Natural killer cell (primary cell): Measurements from ENCODE around the gene FXYD5. TPM values are rescaled to one million over a fixed set of nuclear protein-coding genes. Genes with fewer than 3 reads are reported as not detected.

ENCODE experiments used
- ATAC-seq, 3 donors: fragments of 150-1000 bp in 2 of 3; fragments of 200-7000 bp in 1 of 3; cut with Tn5 transposase; 1 replicate in 1 of 3; 2 replicates in 2 of 3; pipeline ENCODE4 v1.10.0; 2021; ENCODE audit warnings: mild to moderate bottlenecking in 2 of 3, moderate library complexity in 2 of 3
- DNase-seq, 2 donors: peaks; one replicate each; pipeline versions ENCODE4 v3.0.0 to v3.0.0-alpha.2; 2013 to 2021; ENCODE audit warnings: mixed read lengths in 1 of 2
- H3K27ac ChIP-seq: one replicate; pipeline ENCODE4 v1.5.1; 2013; ENCODE audit warnings: mild to moderate bottlenecking, low read length
- H3K27me3 ChIP-seq: one replicate; pipeline ENCODE4 v1.6.1; 2013; ENCODE audit warnings: low read length; ENCODE audit not compliant: control insufficient read depth, insufficient read depth
- H3K36me3 ChIP-seq: one replicate; pipeline ENCODE4 v1.6.1; 2013; ENCODE audit warnings: low read length; ENCODE audit not compliant: control insufficient read depth, insufficient read depth
- H3K4me1 ChIP-seq: one replicate; pipeline ENCODE4 v1.6.1; 2013; ENCODE audit warnings: low read length; ENCODE audit not compliant: control insufficient read depth, insufficient read depth
- H3K4me3 ChIP-seq: one replicate; pipeline ENCODE4 v1.5.1; 2013; ENCODE audit warnings: low read length
- H3K9me3 ChIP-seq: one replicate; pipeline ENCODE4 v1.6.1; 2013; ENCODE audit warnings: low read length; ENCODE audit not compliant: control insufficient read depth, insufficient read depth
- H3K27ac Mint-ChIP-seq, 2 donors: one replicate each; pipeline ENCODE4 v1.8.0; 2022; ENCODE audit warnings: mild to moderate bottlenecking in 2 of 2, mixed read lengths in 2 of 2, moderate library complexity in 1 of 2
- H3K27me3 Mint-ChIP-seq, 2 donors: one replicate each; pipeline ENCODE4 v1.8.0; 2022; ENCODE audit warnings: low read depth in 2 of 2, mixed read lengths in 2 of 2
- H3K36me3 Mint-ChIP-seq: one replicate; pipeline ENCODE4 v1.8.0; 2022; ENCODE audit warnings: mixed read lengths
- H3K4me1 Mint-ChIP-seq, 2 donors: one replicate each; pipeline ENCODE4 v1.8.0; 2022; ENCODE audit warnings: mixed read lengths in 2 of 2
- H3K4me3 Mint-ChIP-seq: one replicate; pipeline ENCODE4 v1.8.0; 2022; ENCODE audit warnings: mild to moderate bottlenecking, moderate library complexity, mixed read lengths
- H3K9me3 Mint-ChIP-seq, 2 donors: one replicate each; pipeline ENCODE4 v1.8.0; 2022; ENCODE audit warnings: mixed read lengths in 2 of 2
- WGBS: methylation state at CpG from one replicate; pipeline ENCODE4 v1.1.7; 2013; ENCODE audit warnings: missing lambda C conversion rate; ENCODE audit not compliant: insufficient coverage; 5-methylcytosine and 5-hydroxymethylcytosine counted together
- intact Hi-C: fragments of 100-400 bp; cut with micrococcal nuclease; formaldehyde crosslinking; loops from one replicate; pipeline ENCODE4 v1.14.2; 2022
- total RNA-seq, 4 donors: library from RNA; stranded (reverse); fragments of 120-200 nt in 1 of 4; gene quantifications; one replicate each; pipeline versions ENCODE4 v1.2.3 to v1.2.4, GENCODE V29; 2013 to 2022
- TF ChIP-seq, protein P1 (sequence below): fragments of 200-600 bp; IDR thresholded peaks from one replicate; pipeline ENCODE4 v1.8.0; 2022; ENCODE audit warnings: antibody characterized with exemption

The FXYD5 gene
- total RNA-seq, 3 donors from 2014 or later (not counting 1 experiment from before 2014, with no cell fraction given): 226 to 270 (median 231) TPM

DNA sequence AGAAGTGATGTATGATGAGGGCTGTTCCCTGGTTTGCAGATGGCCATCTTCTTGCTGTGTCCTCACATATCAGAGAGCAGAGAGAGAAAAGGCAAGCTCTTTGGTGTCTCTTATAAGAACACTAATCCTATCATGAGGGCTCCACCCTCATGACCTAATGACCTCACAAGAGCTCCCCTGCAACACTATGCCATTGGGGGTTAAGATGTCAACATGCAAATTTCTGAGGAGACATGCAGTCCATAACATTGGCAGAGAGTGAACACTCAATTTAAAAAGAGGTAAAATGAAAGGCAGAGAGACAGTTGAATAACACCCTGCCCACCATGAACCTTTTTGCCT lies 63.1 kb downstream of the FXYD5 start:
- Histone ChIP-seq H3K4me1 (peaks cover 42% of the 10 kb centered on the region), H3K4me3 (no peak overlapping the region), H3K36me3 (no peaks in the 10 kb centered on the region), H3K27me3 (no peaks in the 10 kb centered on the region), H3K9me3 (no peaks in the 10 kb centered on the region), H3K27ac (no peak overlapping the region)
- no peak for ATAC-seq
- H3K27ac Mint-ChIP-seq: peak overlapping the region in 1 of 2 donors; percentile 95
- H3K36me3 Mint-ChIP-seq: no peaks in the 10 kb centered on the region
- H3K4me3 Mint-ChIP-seq: no peak overlapping the region
- H3K4me1 Mint-ChIP-seq: peaks cover 37 to 38% of the 10 kb centered on the region in 2 donors
- intact Hi-C loops: loop anchor here (5.0 kb wide), 1 partner anchor 150 kb away; no protein-coding TSS in a partner anchor
- TF ChIP-seq, protein P1, sequence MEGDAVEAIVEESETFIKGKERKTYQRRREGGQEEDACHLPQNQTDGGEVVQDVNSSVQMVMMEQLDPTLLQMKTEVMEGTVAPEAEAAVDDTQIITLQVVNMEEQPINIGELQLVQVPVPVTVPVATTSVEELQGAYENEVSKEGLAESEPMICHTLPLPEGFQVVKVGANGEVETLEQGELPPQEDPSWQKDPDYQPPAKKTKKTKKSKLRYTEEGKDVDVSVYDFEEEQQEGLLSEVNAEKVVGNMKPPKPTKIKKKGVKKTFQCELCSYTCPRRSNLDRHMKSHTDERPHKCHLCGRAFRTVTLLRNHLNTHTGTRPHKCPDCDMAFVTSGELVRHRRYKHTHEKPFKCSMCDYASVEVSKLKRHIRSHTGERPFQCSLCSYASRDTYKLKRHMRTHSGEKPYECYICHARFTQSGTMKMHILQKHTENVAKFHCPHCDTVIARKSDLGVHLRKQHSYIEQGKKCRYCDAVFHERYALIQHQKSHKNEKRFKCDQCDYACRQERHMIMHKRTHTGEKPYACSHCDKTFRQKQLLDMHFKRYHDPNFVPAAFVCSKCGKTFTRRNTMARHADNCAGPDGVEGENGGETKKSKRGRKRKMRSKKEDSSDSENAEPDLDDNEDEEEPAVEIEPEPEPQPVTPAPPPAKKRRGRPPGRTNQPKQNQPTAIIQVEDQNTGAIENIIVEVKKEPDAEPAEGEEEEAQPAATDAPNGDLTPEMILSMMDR: no peak
- DNase-seq: no peak
- no peaks in the 10 kb centered on the region for H3K27me3 Mint-ChIP-seq
- H3K9me3 Mint-ChIP-seq: no peaks in the 10 kb centered on the region

DNA sequence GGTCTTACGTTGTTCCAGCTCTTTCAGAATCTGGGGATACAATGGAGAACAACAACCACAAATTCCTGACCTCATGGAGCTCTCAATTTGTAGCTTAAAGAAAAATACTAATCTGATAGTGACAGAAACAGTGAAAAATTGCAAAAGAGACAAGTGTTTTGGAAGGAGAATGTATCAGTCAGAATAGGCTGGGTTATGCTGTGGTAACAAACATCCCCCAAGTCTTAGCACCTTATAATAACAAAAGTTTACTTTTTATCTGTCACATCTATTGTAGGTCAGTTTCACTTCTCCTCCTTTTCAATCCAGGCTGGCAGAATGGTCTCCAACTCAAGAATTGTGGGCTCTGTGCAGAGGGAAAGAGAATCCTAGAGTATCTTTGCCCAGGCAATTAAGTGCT lies 64.5 kb downstream of the FXYD5 start:
- Mint-ChIP-seq H3K36me3 (no peaks in the 10 kb centered on the region), H3K4me1 (peaks cover 25% of the 10 kb centered on the region in 2 donors), H3K27ac (no peak overlapping the region), H3K9me3 (no peaks in the 10 kb centered on the region), H3K27me3 (no peaks in the 10 kb centered on the region), H3K4me3 (no peak overlapping the region)
- H3K27me3 ChIP-seq: no peaks in the 10 kb centered on the region
- H3K9me3 ChIP-seq: no peaks in the 10 kb centered on the region
- H3K36me3 ChIP-seq: no peaks in the 10 kb centered on the region
- H3K4me1 ChIP-seq: peaks cover 28% of the 10 kb centered on the region
- H3K4me3 ChIP-seq: no peak overlapping the region
- ATAC-seq: no peak
- 100% methylated on average over 1 of the region's 1 CpG for WGBS
- TF ChIP-seq, protein P1: no peak
- no peak overlapping the region for H3K27ac ChIP-seq
- DNase-seq: no peak
- intact Hi-C loops: loop anchor here (5.0 kb wide), 1 partner anchor 152 kb away; no protein-coding TSS in a partner anchor

Other genes starting within 250 kb of the FXYD5 start
- gene ZNF30, start 227.8 kb upstream of the FXYD5 start, total RNA-seq: 1 to 10 TPM; 2.7 to 4.3 (median 3.8) TPM
- gene ZNF792, start 190.5 kb upstream of the FXYD5 start, total RNA-seq: 10 to 100 TPM; 11.9 to 19.6 (median 16.2) TPM
- gene GRAMD1A, start 154.4 kb upstream of the FXYD5 start, total RNA-seq: 10 to 100 TPM; 57.6 to 80.3 (median 66.6) TPM
- 1 to 10 TPM in 2 of 3 donors, under 1 TPM in 1; 0.94 to 1.5 (median 1.1) TPM for gene SCN1B, start 124.3 kb upstream of the FXYD5 start, total RNA-seq
- not detected for gene HPN, start 113.0 kb upstream of the FXYD5 start, total RNA-seq
- gene FXYD3, start 38.9 kb upstream of the FXYD5 start, total RNA-seq: not detected
- gene LGI4, start 19.7 kb upstream of the FXYD5 start, total RNA-seq: under 1 TPM in 2 of 3 donors, not detected in 1; 0.49 to 0.72 TPM
- gene FXYD1, start 15.9 kb upstream of the FXYD5 start, total RNA-seq: not detected
- 1 to 10 TPM; 4.0 to 5.4 (median 4.9) TPM for gene FXYD7, start 11.5 kb upstream of the FXYD5 start, total RNA-seq
- gene FAM187B, start 74.0 kb downstream of the FXYD5 start, total RNA-seq: not detected
- 1 to 10 TPM; 3.4 to 6.9 (median 6.7) TPM for gene LSR, start 94.3 kb downstream of the FXYD5 start, total RNA-seq
- 100 to 1,000 TPM; 243 to 253 (median 250) TPM for gene USF2, start 114.2 kb downstream of the FXYD5 start, total RNA-seq
- gene HAMP, start 127.8 kb downstream of the FXYD5 start, total RNA-seq: 1 to 10 TPM in 1 of 3 donors, under 1 TPM in 2; 0.34 to 1.5 (median 0.45) TPM
- not detected for gene MAG, start 137.4 kb downstream of the FXYD5 start, total RNA-seq
- gene CD22, start 174.5 kb downstream of the FXYD5 start, total RNA-seq: 1 to 10 TPM; 4.3 to 7.0 (median 6.0) TPM
- under 1 TPM in 2 of 3 donors, not detected in 1; 0.30 to 0.47 TPM for gene FFAR1, start 193.2 kb downstream of the FXYD5 start, total RNA-seq
- 1 to 10 TPM in 1 of 3 donors, under 1 TPM in 1, not detected in 1; 0.92 to 2.7 TPM for gene FFAR3, start 203.7 kb downstream of the FXYD5 start, total RNA-seq
- 1 to 10 TPM in 1 of 3 donors, under 1 TPM in 1, not detected in 1; 0.19 to 1.5 TPM for gene GPR42, start 216.3 kb downstream of the FXYD5 start, total RNA-seq